PC-3 (cell line): ENCODE data around the gene STK11.

Source experiments
- CTCF ChIP-seq: fragments of 300-600 bp; sonication (generic); conservative IDR thresholded peaks from 2 replicates; pipeline ENCODE4 v1.5.1; 2017; ENCODE audit warnings: antibody characterized with exemption, low read depth, mild to moderate bottlenecking, low read length
- EZH2 ChIP-seq: fragments of 300-600 bp; sonication (generic); IDR thresholded peaks from one replicate; pipeline ENCODE4 v1.6.1; 2017; ENCODE audit warnings: antibody characterized with exemption, mild to moderate bottlenecking, low read length; ENCODE audit not compliant: unreplicated experiment
- EZH2phosphoT487 ChIP-seq: fragments of 300-600 bp; sonication (generic); IDR thresholded peaks from 2 replicates; pipeline ENCODE4 v1.6.1; 2018; ENCODE audit warnings: mild to moderate bottlenecking, antibody characterized with exemption, low read length, borderline replicate concordance

GRCh38 chr19:1159864-1160595 is 45.5 kb upstream of the STK11 start:
- TF ChIP-seq EZH2phosphoT487 (no peak), EZH2 (no peak), CTCF (no peak)
